HT1080 (cell line): Measurements from ENCODE around the gene CACNG3. TPM values are rescaled to one million over a fixed set of nuclear protein-coding genes. Genes with fewer than 3 reads are reported as not detected.
"Not testable (repeated sequence)": the region's sequence is repeated elsewhere in the genome, so short reads cannot be mapped to it uniquely, and the experiment has no call there.

Source experiments
- DNase-seq: peaks from one replicate; pipeline ENCODE4 v3.0.0-alpha.2; 2015; ENCODE audit warnings: low read depth
- polyA plus RNA-seq, 2 experiments: library from polyadenylated mRNA; depleted of rRNA; stranded (reverse); fragments of >200 nt; gene quantifications; 2 replicates each; pipeline ENCODE4 v1.2.3, GENCODE V29; 2015
- total RNA-seq: library from RNA; depleted of rRNA; stranded (reverse); fragments of >200 nt; shearing (Covaris generic); gene quantifications from 2 replicates; pipeline ENCODE4 v1.2.3, GENCODE V29; 2014; rRNA removed

The CACNG3 gene
- not detected in 2 replicates for total RNA-seq
- not detected in 2 replicates for polyA plus RNA-seq (2015; cell fraction: cytosol; rRNA removed)
- polyA plus RNA-seq (2015; cell fraction: nucleus; rRNA removed): not detected in 2 replicates

DNA sequence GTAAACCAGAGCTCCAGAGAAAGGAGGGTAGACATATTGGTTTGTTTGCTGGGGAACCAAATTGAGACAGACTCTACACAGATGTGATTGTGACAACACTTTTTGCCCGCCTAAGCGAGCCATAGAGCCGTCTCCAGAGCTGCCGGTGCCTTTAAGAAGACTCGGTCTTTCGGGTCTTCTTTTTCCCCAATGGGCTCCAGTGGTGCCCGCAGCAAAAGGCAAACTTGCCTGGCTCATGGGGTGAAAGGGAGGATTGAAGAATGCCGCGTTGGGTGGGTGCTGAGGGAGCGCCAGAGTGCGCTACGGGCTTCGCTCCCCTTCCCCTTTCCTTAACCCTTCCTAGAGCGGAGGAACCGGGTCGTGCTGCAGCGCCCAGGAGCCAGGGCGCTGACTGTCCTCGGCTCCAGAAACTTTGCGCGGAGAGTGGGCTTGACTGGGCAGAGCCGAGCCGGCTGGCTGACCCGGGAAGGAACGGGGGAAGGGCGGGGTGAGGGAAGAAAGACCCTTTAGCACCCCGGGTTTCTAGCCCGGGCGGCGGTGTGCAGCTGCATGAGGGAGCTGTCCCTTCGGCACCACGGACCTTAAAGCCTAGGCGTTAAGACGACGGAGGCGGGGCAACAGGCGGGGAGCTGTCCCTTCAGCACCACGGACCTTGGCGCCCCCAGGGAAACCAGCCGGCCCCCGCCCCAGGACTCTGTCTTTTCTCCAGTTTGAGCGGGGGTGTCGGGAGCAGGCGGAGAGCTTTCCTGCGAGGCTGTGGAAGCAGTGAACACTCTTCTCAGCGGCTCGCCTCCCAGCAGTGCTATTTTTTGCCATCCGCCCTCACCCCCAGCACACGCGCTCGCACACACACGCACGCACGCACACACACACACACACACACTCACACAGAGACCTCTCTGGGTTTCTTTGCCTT lies at the start of gene CACNG3:
Gene CACNG3 (plus strand): TSS at position 880 of the 916 bp plus-strand sequence. CDS start 420 bp downstream, outside the sequence.
- DNase-seq: peak; percentile 24

DNA sequence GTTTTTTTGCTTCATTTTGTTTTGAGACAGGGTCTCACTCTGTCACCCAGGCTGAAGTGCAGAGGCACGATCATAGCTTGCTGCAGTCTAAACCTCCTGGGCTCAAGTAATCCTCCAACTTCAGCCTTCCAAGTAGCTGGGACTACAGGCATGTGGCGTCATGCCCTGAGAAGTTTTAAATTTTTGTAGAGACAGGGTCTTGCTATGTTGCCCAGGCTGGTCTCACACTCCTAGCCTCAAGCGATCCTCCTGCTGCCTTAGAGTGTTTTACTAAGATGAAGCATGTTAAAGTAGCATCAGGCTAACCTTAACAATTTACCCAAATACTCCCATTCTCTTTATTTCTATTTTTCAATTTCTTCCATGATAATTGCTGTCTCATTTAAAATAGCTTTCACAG lies 49.2 kb upstream of the CACNG3 start:
- no peak for DNase-seq

DNA sequence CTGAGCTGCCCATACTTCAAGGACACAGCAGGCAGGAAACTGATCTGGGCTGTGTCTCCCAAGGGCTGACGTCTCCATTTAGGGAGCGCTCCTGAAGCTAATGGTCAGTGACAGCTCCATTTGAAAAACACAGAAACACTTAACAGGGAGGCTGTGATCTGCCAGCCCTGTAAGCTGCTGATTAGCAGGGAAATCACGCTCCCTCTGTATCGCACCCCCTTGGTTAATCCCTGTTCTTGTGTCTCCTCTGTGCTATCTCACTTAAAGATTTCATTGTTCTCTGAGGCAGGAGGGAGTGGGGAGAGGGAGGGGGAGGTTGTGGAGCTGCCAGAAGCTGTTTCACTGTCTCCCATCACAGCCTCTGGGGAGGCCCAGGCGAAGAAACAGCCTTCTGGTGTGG lies 47.4 kb upstream of the CACNG3 start:
- DNase-seq: no peak

DNA sequence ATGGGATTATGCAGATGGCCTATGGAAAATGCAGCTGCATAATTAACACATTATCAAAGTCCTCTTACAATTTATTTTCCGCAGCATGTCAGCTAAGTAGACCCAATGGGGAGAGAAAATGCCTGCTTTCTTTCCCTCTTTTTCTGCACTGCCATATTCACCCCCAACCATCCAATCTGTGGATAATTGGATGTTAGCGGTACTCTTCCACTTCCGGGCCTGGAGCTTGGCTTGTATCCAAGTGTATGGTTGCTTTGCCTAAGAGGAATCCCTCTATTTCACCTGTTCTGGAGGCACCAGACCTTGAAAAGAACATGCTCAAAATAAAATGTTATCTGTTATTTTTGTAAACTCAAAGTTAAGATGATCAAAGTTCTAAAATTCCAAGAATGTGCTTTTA lies 41.1 kb upstream of the CACNG3 start:
- no peak for DNase-seq

DNA sequence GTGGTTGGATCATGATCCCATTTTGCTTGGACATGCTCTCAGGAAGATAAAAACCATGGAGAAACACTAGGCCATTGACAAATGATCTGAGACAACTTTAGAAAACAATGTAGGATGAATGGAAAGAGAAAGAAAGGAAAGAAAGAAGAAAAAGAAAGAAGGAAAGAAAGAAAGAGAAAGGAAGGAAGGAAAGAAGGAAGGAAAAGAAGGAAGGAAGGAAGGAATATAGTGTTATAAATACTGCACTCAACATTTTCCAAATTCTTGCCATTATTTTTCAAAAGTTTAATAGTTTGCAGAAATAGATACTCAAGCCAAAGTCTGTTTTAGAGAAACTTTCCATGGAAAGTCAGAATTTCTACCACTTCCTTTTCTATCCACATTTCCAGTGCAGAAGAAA lies 39.2 kb upstream of the CACNG3 start:
- no peak for DNase-seq

DNA sequence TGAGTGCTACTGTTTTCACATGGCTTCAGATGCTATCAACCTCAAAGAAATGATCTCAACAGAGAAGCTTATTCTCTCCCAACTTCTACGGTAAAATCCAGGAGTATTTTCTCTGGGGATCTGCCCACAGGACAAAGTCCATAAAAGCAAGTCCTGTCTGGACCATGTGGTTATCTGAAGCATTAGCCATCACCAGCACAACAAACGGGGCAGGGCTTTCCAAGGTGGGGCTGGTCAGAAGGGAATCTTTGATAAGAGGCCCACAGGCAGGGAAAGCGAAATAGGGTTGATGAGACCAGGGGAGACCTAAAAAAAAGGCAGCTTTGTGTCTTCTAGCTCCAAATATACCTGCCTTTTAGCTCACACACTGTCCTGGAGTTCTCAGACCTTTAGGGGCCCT lies 38.7 kb upstream of the CACNG3 start:
- DNase-seq: no peak

DNA sequence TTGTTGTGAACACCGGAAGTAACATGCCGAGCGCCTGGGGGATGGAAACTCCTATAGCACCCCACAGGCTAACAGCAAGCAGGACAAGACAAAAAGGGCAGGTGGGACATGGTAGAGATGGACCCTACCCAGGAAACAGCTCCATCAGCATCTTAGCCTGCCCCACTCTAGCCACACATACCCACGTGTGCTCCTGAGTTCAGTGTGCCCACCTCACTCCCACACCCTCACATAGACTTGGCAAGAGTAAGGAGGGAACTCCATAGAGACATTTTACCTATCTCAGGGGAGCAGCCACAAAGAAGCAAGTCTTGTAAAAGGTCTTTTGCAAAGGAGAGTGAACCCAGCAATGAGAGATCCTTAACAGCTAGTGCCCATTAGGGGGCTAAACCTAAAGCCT lies 37.8 kb upstream of the CACNG3 start:
- DNase-seq: no peak

DNA sequence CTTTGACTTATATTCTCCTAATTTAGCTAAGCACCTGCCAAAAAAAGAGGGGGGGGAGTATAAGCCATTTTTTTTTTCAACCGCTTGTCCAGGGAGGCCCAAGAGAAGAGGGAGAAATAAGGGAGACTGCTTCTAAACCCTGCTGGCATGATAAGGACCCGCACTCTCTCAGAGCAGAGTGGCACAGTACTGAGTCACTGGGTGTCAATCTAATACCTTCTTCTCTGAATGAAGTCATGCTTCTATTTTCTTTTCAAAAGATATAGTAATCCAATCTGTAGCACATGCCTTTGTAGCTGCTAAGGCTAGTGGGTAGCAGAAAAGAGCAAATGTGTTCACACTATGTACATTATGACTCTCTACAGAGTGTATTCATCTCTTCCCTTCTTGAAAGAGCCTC lies 34.9 kb upstream of the CACNG3 start:
- no peak for DNase-seq

DNA sequence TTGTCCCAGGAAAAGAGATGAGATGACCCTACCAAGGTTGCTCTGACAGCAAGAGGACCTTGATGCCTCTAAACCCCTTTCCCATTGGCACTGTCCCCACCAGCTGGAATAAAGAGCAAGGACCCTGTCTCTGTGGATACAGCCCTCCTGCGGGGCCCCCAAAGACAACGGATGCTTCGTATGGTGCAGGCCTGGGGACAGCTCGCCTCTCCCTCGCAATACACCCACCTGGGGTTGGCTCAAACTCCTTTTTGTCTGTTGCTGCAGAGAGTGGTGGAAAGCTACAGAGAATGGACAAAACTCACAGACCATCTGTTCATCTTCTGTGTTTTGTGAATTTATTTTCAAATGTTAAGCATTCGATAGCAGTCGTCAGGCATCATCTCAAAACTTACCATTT lies 27.6 kb upstream of the CACNG3 start:
- no peak for DNase-seq

DNA sequence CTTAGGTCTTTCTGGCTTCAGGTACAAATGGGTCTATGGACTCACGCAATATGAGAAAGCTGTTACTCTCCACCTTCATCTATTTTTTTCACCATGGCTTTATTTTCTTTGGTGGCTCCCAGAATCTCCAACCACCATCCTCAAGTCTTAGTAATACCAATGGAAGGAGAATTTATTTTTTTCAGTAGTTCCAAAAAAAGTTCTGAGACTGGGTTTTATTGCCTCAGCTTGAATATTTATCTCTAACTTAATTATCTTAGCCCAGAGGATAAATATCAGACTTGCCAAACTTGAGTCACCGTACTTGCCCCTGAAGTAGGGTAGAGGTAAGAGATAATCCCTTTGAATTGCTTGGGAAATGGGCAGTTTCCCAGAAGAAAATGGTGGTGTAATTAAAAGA lies 23.2 kb upstream of the CACNG3 start:
- no peak for DNase-seq

DNA sequence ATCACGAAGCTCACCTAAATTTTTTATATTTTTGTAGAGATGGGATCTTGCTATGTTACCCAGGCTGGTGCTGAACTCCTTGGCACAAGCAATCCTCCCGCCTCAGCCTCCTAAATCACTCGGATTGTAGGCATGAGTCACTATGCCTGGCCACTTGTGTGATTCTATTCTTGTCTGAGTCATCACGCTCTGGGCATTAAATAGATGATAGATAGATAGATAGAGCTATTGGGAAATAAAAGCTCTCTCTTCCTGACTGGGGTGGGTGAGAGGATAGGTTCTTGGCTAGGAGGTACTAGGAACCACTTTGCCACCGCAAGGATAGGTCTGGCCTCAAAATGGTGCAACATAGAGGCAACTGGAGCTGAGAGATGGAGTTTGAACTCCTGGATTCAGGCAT lies 21.4 kb upstream of the CACNG3 start:
- DNase-seq: no peak

DNA sequence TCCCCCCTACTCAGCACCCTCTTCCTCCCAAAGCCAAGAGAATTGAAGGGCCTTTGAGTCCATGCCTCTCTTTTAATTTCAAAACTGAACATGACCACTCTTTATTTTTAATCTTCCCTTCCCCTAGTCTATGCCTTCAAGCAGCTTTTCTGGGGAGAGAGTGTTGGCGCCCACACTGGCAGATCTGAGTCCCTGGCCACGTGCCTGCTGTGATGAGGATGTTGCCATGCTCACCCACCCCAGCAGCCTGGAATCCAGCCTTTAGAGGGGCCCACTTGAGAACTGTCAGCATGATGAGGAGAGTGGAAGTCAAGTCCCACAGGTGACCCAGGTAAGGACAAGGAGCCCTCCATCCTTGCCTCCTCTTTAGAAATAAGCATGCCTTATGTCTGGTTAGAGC lies 20.3 kb upstream of the CACNG3 start:
- no peak for DNase-seq

DNA sequence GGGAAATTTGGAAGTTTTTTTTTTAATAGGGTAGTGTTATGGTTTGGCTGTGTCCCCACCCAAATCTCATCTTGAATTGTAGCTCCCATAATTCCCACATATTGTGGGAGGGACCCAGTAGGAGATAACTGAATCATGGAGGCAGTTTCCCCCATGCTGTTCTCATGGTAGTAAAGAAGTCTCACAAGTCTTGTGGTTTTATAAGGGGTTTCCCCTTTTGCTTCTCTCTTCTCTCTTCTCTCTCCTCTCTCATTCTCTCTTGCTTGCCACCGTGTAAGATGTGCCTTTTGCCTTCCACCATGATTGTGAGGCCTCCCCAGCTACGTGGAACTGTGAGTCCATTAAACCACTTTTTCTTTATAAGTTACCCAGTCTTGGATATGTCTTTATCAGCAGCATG lies 17.3 kb upstream of the CACNG3 start:
- DNase-seq: not testable (repeated sequence)

DNA sequence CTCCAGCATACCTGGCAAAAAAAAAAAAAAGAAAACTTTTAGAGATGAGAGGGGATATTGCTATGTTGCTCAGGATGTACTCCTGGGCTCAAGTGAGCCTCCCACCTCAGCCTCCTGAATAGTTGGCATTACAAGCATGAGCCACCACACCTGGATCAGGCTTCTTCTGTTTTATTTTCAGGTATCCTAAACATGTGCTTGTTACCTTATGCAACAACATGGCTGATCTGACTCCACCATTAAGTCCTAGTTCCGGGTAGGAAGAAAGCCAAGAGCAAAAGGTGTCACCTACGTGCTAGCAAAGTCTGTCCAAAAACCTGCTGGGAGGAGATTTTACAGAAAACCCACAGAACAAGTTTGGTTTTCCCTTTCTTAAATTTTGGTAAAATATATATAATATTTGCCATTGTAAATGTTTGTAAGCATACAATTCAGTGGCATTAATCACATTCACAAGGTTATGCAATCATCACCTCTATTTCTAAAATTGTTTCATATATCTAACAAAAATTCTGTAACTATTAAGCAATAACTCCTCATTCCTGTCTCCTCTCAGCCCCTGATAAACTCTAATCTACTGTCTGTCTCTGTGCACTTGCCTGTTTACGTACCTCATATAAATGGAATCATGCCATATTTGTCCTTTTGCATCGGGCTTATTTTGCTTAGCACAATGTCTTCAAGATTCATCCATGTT lies 9.1 kb upstream of the CACNG3 start:
- no peak for DNase-seq

DNA sequence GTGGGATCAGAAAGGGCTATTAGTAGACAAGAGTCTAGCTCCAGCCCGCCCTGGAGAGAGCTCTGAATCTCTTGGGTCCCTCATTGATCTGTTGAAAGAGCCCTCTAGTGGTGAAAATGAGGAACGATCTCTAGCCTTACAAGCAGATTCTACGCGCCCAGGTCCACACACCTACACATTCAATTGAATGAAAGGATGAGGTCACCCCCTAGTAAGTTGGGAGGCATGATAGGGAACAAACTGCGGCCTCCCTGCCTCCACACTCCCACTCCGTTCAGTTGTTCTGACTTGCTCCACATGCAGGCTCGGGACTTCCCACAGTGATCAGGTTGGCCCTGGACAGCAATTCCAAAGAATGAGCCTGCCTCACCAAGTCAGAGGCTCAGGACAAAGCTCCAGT lies 2.9 kb upstream of the CACNG3 start:
- peak; percentile 25 for DNase-seq

DNA sequence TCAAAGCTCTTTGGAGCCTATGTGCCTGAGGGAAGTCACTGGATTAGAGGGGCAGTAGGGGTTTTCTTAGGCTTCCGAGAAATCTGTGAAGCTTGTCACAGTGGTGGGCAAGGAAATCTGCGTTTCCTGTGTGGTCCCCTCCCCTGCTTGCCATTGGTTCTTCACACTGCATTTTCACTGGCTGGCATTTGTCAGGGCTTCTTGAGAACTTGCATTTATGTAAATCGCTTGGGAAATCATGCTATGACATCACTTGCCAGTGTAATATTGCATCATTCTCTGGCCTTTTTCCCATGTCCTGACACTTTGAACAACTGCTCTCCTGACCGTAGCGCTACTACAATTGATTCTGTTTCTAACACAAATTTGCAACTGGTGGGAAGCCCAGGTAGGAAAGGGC lies 1.8 kb downstream of the CACNG3 start:
- no peak for DNase-seq

DNA sequence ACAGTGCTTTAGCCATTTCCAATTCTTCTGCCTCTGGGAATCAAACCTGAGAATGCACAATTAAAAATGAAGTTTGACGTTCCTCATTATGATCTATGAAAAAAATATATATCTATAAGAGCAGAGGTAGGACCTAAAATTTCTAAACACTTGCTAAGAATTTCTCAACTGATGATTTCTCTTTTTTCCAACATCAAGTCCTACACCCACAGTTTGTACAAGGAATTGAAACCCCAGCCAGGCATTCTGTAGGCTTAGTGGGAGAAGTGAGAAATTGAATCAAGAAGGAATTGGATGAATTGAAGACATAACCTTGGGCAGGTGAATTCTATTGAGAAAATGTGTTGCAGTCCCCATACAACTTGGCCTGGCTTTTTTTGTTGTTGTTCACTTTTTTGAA lies 2.7 kb downstream of the CACNG3 start:
- DNase-seq: no peak

DNA sequence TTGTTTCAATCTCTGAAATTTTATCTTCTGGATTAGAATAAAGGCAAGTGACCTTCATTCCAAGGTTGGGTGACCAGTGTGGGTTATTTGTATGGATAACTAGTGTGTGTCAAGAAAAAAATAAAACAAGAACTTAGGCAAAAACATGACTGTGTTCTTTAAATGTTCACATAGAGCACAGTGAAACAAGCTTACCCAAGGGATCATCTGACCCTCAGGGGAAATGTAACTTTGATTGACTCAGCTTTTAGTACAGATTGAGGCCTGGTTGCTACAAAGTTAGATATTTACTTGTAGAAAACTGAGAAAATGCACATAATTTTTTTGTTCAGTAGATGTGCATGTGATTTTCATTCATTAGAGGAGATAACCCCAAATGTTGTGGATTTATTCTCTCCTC lies 6.7 kb downstream of the CACNG3 start:
- DNase-seq: no peak

DNA sequence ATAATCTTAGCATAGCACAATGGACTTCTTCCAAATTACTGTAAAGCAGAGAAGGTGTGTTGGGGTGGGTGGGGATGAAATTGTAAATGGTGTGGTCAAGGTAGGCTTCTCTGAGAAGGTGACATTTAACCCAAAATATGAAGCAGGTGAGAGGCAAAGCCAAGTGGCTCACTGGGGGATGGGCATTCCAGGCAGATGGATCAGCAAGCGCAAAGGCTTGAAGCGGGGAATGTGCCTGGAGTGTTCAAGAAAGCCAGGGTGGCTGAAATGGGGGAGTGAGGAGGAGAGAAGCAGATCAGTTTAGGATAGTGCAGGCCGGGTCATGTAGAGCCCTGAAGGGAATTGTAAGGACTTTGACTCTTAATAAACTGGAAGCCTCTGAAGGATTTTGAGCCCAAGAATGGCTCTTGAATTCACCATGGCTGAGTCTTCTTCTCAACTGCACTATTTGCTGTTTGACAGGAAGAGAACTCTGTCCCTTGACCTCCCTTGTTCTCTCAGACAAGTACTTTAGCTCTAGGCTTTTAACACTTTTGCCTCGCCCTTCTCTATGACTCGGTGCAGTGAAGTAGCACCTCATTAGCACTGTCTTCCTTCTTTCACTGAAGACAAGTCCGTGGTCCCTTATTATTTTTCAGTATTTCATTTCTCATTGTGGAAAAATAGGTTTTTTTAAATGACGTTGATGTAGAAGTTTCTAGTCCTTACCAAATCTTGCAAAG lies 14.7 kb downstream of the CACNG3 start:
- DNase-seq: no peak

DNA sequence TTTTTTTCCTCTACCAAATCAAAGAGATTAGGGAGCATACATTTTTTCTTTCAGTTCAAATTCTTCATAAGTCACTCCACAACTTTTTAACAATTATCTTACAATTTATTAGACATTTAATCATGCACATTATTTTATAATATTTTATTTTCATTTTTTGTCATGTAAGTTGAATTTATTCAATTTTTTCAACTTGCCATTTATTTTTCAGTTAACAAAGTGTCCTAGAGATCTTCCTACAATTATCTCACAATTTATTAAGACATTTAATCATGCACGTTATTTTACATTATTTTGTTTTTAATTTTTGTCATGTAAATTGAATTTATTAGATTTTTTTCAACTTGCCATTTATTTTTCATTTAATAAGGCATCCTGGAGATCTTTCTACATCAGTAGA lies 16.2 kb downstream of the CACNG3 start:
- no peak for DNase-seq

DNA sequence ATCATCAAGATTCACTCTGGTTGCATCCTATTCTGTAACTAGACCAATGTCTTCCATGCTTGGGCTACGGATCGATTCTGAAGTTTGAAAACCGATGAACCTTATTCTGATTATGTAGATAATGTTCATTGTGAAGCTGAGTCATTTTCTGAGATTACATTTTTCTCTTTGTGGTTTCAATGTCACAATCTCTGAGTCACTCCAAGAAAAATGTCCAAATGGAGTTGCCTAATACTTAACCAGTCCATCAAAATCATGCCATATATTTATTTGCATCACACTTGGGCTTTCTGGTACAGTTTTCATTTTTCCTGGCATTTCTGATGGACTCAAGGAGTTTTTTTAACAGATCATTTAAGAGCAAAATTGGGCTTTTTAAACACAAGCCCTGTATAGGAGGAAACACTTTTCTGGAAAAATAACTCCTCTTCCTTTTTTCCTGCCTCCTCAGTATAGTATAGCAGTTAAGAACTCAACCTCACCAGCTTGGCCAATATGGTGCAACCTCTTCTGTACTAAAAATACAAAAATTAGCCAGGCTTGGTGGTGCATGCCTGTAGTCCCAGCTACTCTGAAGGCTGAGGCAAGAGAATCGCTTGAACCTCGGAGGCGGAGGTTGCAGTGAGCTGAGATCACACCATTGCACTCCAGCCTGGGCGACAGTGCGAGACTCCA lies 17.5 kb downstream of the CACNG3 start:
- peak; percentile 28 for DNase-seq
